K562 (cell line): ENCODE data around the gene GGNBP2. TPM values are rescaled to one million over a fixed set of nuclear protein-coding genes. Genes with fewer than 3 reads are reported as not detected.

Source experiments
- ATAC-seq: fragments of 200-7000 bp; cut with Tn5 transposase; 3 replicates; pipeline ENCODE4 v1.9.1; 2020; ENCODE audit warnings: moderate library complexity
- BruUV-seq: library from RNA; stranded (reverse); fragments of 400-500 nt; replicated peaks from 2 replicates; lab custom pipeline; 2021; lab: Mats Ljungman, UMichigan
- CTCF ChIA-PET: fragments of 300-600 bp; formaldehyde crosslinking; extraction: SDS; loops from one replicate; lab custom pipeline; 2021; ENCODE audit warnings: low intra/inter-chr PET ratio; lab: Yijun Ruan, JAX
- POLR2A ChIA-PET: fragments of 300-600, 350-650 bp; sonication (Branson Sonifier 250); formaldehyde crosslinking; extraction: SDS; loops from one replicate; lab custom pipeline; 2021; ENCODE audit warnings: antibody characterized with exemption, inconsistent platforms; lab: Yijun Ruan, JAX
- DNase-seq, 4 experiments: peaks; one replicate each; pipeline versions ENCODE4 v3.0.0 to v3.0.0-alpha.2; 2011 to 2018; ENCODE audit warnings: low spot score in 3 of 4, mixed read lengths in 3 of 4; ENCODE audit errors: extremely low read depth in 1 of 4
- FAIRE-seq: peaks from 2 replicates; lab custom pipeline; 2011; peaks lifted over from hg19 to GRCh38; lab: Jason Lieb, UNC
- H2AFZ ChIP-seq: 2 replicates; pipeline ENCODE4 v1.6.0; 2011; ENCODE audit warnings: low read depth, low read length, control low read depth, inconsistent platforms
- H3K27ac ChIP-seq: fragments of 200-600 bp; 3 replicates; pipeline ENCODE4 v1.8.0; 2011; ENCODE audit warnings: low read depth, mild to moderate bottlenecking, control low read depth, inconsistent platforms, low read length, moderate library complexity, mixed read lengths; ENCODE audit errors: extremely low read depth
- H3K27me3 ChIP-seq, 2 experiments: fragments of 300-600 bp in 1 of 2; 2 replicates in 1 of 2; 3 replicates in 1 of 2; pipeline versions ENCODE4 v1.6.0 to v1.8.0; 2011; ENCODE audit warnings: inconsistent platforms in 2 of 2, low read length in 2 of 2, mild to moderate bottlenecking in 1 of 2, mixed read lengths in 1 of 2, moderate library complexity in 1 of 2; ENCODE audit not compliant: control insufficient read depth in 2 of 2, insufficient read depth in 2 of 2
- H3K36me3 ChIP-seq: fragments of 300-600 bp; 3 replicates; pipeline ENCODE4 v1.8.0; 2011; ENCODE audit warnings: mild to moderate bottlenecking, low read length, inconsistent platforms; ENCODE audit not compliant: control insufficient read depth, insufficient read depth
- H3K4me1 ChIP-seq, 2 experiments: fragments of 200-600 bp in 1 of 2; replicated peaks in 1 of 2; 2 replicates in 1 of 2; 3 replicates in 1 of 2; pipeline versions ENCODE4 v1.5.1 to v1.8.0; 2011; ENCODE audit warnings: inconsistent platforms in 2 of 2, low read length in 2 of 2, mild to moderate bottlenecking in 1 of 2, mixed read lengths in 1 of 2, moderate library complexity in 1 of 2; ENCODE audit not compliant: control insufficient read depth in 2 of 2, insufficient read depth in 2 of 2
- H3K4me2 ChIP-seq: 2 replicates; pipeline ENCODE4 v1.6.1; 2011; ENCODE audit warnings: low read length, control low read depth, inconsistent platforms, mixed read lengths; ENCODE audit not compliant: insufficient read depth
- H3K4me3 ChIP-seq: fragments of 200-600 bp; sonication (generic), shearing (Covaris generic); 2 replicates; pipeline ENCODE4 v1.5.1; 2016; ENCODE audit warnings: control low read depth, inconsistent platforms
- H3K79me2 ChIP-seq: fragments of 200-600 bp; 3 replicates; pipeline ENCODE4 v1.8.0; 2011; ENCODE audit warnings: low read length, inconsistent platforms; ENCODE audit not compliant: control insufficient read depth, insufficient read depth
- H3K9ac ChIP-seq, 2 experiments: 2 replicates each; pipeline versions ENCODE4 v1.6.0 to v1.6.1; 2011; ENCODE audit warnings: low read depth in 2 of 2, low read length in 2 of 2, control low read depth in 1 of 2, inconsistent platforms in 1 of 2, mild to moderate bottlenecking in 1 of 2, mixed read lengths in 1 of 2; ENCODE audit not compliant: insufficient read depth in 1 of 2
- H3K9me1 ChIP-seq: one replicate; pipeline ENCODE4 v1.6.0; 2011; ENCODE audit warnings: inconsistent platforms, mild to moderate bottlenecking, low read length, moderate library complexity; ENCODE audit not compliant: control insufficient read depth, insufficient read depth
- H3K9me3 ChIP-seq: replicated peaks from 2 replicates; pipeline ENCODE4 v1.5.1; 2011; ENCODE audit warnings: low read depth, low read length, inconsistent platforms; ENCODE audit not compliant: control insufficient read depth, insufficient read depth
- H4K20me1 ChIP-seq: replicated peaks from 2 replicates; pipeline ENCODE4 v1.6.1; 2011; ENCODE audit warnings: low read length, inconsistent platforms, mixed read lengths; ENCODE audit not compliant: control insufficient read depth, insufficient read depth
- POLR2G ChIP-seq: fragments of 200-400 bp; formaldehyde crosslinking; IDR thresholded peaks from 2 replicates; pipeline ENCODE4 v1.6.1; 2017; ENCODE audit warnings: low read depth, mild to moderate bottlenecking, antibody characterized with exemption, low read length, moderate library complexity
- RBFOX2 ChIP-seq: fragments of 200-400 bp; formaldehyde crosslinking; IDR thresholded peaks from 2 replicates; pipeline ENCODE4 v1.6.1; 2017; ENCODE audit warnings: low read depth, mild to moderate bottlenecking, low read length, moderate library complexity
- SPI1 ChIP-seq: IDR thresholded peaks from 2 replicates; pipeline ENCODE4 v1.6.1; 2011; ENCODE audit warnings: low read depth, low read length, control low read depth, borderline replicate concordance
- TAF1 ChIP-seq: IDR thresholded peaks from 2 replicates; pipeline ENCODE4 v1.6.1; 2011; ENCODE audit warnings: mild to moderate bottlenecking, low read length, moderate library complexity; ENCODE audit not compliant: insufficient read depth, control insufficient read depth, severe bottlenecking; ENCODE audit errors: extremely low read depth
- XRCC5 ChIP-seq: fragments of 200-400 bp; formaldehyde crosslinking; IDR thresholded peaks from 2 replicates; pipeline ENCODE4 v1.6.1; 2017; ENCODE audit warnings: low read depth, mild to moderate bottlenecking, low read length
- WGBS: fragments of 100-300 bp; shearing (Covaris generic); methylation state at CpG from one replicate; pipeline ENCODE4 v1.1.6; 2016; ENCODE audit warnings: low coverage, mixed read lengths; ENCODE audit not compliant: insufficient coverage; ENCODE audit errors: missing lambda C conversion rate; 5-methylcytosine and 5-hydroxymethylcytosine counted together
- in situ Hi-C: fragments of 300-500 bp; cut with MboI; formaldehyde crosslinking; loops from 4 replicates; pipeline ENCODE4 v1.15.0; 2018; ENCODE audit warnings: inconsistent platforms, mixed read lengths
- intact Hi-C: fragments of 100-400 bp; cut with micrococcal nuclease; formaldehyde crosslinking; loops from 2 replicates; pipeline ENCODE4 v1.14.2; 2022
- polyA plus RNA-seq, 8 experiments: library from polyadenylated mRNA; depleted of rRNA in 4 of 8; stranded (reverse) in 5 of 8; unstranded in 3 of 8; fragments of >200 nt; fragmentation: Nextera tagmentation in 2 of 8; fragmentation: Illumina TruSeq in 1 of 8; extraction: Ambion mirVana in 2 of 8; extraction: Trizol in 1 of 8; gene quantifications; 2 replicates each; pipeline versions ENCODE4 v1.2.1 to v1.2.3, GENCODE V29; 2011 to 2014; ENCODE audit warnings: inconsistent platforms in 1 of 8, missing spikeins in 1 of 8
- total RNA-seq, 7 experiments: library from RNA; depleted of rRNA in 6 of 7; stranded (reverse); fragments of >200 nt in 6 of 7; fragmentation: Illumina TruSeq in 2 of 7; extraction: Trizol in 2 of 7; gene quantifications; 2 replicates each; pipeline versions ENCODE4 v1.2.1 to v1.2.3, GENCODE V29; 2011 to 2021; ENCODE audit warnings: low replicate concordance in 1 of 7
- TF ChIP-seq, protein P1 (sequence below): sonication (generic); formaldehyde crosslinking; IDR thresholded peaks from 2 replicates; pipeline ENCODE4 v1.8.0; 2022; ENCODE audit warnings: mild to moderate bottlenecking, missing genetic modification reagents

GGNBP2 gene
- total and polyA plus RNA-seq, 9 of the 15 experiments (the other 6 are each of a cell fraction or from before 2014, with no cell fraction given), result 35.7 to 96.6 (median 64.1) TPM

DNA sequence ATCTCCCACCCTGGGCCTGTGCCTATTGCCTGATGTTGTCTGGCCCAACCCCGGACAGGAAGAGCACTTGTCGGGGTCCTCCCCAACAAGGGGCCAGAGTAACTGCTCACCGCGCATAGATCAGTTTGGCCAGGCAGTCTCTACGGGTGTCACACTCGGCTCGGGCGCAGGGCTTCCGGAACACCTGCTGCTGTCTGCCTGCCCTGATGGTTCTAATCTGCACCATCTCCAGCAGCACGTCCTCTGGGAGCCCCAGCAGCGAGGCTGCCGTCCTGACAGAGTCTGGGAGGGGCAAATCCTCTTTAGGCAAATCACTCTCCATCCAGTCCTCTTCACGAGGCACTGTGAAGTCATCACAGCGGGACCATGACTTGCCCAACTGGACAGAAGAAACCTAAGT is 34.1 kb upstream of the GGNBP2 start:
- Histone ChIP-seq H2AFZ (no peak overlapping the region), H3K27me3 (no peaks in the 10 kb centered on the region), H3K79me2 (no peaks in the 10 kb centered on the region), H3K4me2 (no peak overlapping the region), H3K4me1 (peaks cover 0 to 3% of the 10 kb centered on the region in 2 experiments; a peak in 1 of 5 replicates), H3K9me1 (no peaks in the 10 kb centered on the region), H3K36me3 (peaks cover 98% of the 10 kb centered on the region), H3K27ac (no peak overlapping the region), H3K9me3 (no peaks in the 10 kb centered on the region), H4K20me1 (peaks cover 6% of the 10 kb centered on the region; the same call in 1 of the 2 replicates), H3K9ac (0 out of 4 replicates have a peak overlapping the region, but pooled peaks of 1 of the 2 experiments have one; percentile 55), H3K4me3 (no peak overlapping the region)
- ChIA-PET POLR2A (interaction anchor here (0.6 kb wide), 1 partner anchor 176 kb away, joined by 3 read pairs; no protein-coding TSS in a partner anchor), CTCF (no interaction called here)
- ATAC-seq, result no peak
- no TSS peak for BruUV-seq
- in situ Hi-C loops, result no loop called here
- 92% methylated on average over 14 of the region's 14 CpGs for WGBS
- intact Hi-C loops, result no loop called here
- TF ChIP-seq TAF1, result no peak
- TF ChIP-seq POLR2G, result peak; percentile 55
- TF ChIP-seq, protein P1, sequence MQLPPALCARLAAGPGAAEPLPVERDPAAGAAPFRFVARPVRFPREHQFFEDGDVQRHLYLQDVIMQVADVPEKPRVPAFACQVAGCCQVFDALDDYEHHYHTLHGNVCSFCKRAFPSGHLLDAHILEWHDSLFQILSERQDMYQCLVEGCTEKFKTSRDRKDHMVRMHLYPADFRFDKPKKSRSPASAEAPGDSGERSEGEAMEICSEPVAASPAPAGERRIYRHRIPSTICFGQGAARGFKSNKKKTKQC, result no peak
- no peak for TF ChIP-seq XRCC5
- TF ChIP-seq RBFOX2, result peak; percentile 44
- no peak for TF ChIP-seq SPI1
- no peak for FAIRE-seq
- DNase-seq, result no peak
